HFFc6 (cell line): ENCODE data around the gene PFKFB1. TPM values are rescaled to one million over a fixed set of nuclear protein-coding genes. Genes with fewer than 3 reads are reported as not detected.
A peak's percentile ranks its signal among the peaks of the same experiment; 100 is the strongest.

ENCODE experiments used
- DNase-seq: peaks from one replicate; pipeline ENCODE4 v3.0.0-alpha.2; 2018
- H3K27ac Mint-ChIP-seq: 2 replicates; pipeline ENCODE4 v1.8.0; 2020; ENCODE audit warnings: mild to moderate bottlenecking, mixed read lengths
- H3K27me3 Mint-ChIP-seq: 2 replicates; pipeline ENCODE4 v1.8.0; 2021; ENCODE audit warnings: mild to moderate bottlenecking, moderate library complexity, mixed read lengths; ENCODE audit not compliant: insufficient read depth
- H3K36me3 Mint-ChIP-seq: 2 replicates; pipeline ENCODE4 v1.8.0; 2021; ENCODE audit warnings: low read depth, mixed read lengths
- H3K4me1 Mint-ChIP-seq: 2 replicates; pipeline ENCODE4 v1.8.0; 2020; ENCODE audit warnings: low read depth, mixed read lengths
- H3K4me3 Mint-ChIP-seq: 2 replicates; pipeline ENCODE4 v1.8.0; 2020; ENCODE audit warnings: mild to moderate bottlenecking, moderate library complexity, mixed read lengths
- H3K9me3 Mint-ChIP-seq: 2 replicates; pipeline ENCODE4 v1.8.0; 2020; ENCODE audit warnings: mild to moderate bottlenecking, mixed read lengths
- CTCF ChIP-seq: fragments of 200-600 bp; sonication (generic); IDR thresholded peaks from 2 replicates; pipeline ENCODE4 v1.5.0; 2021; ENCODE audit warnings: antibody characterized with exemption, mild to moderate bottlenecking
- total RNA-seq, 6 experiments: library from RNA; stranded (reverse); fragmentation: NEBNext Ultra II Directional; extraction: Animal tissue kit (Norgen Biotek cat#: 25700); gene quantifications; 2 replicates in 1 of 6; 3 replicates in 5 of 6; pipeline ENCODE4 v1.2.3, GENCODE V29; 2021

PFKFB1 gene
- total RNA-seq, 6 experiments from 2014 or later = not detected

GRCh38 chrX:54921427-54922021 lies 72.5 kb downstream of the PFKFB1 start:
- TF ChIP-seq CTCF = no peak
- Mint-ChIP-seq H3K4me3 (peak overlapping the region; percentile 95), H3K4me1 (peaks cover 6% of the 10 kb centered on the region), H3K36me3 (peaks cover 8% of the 10 kb centered on the region; the same call in 1 of the 2 replicates), H3K27ac (peak overlapping the region; percentile 71; the same call in 1 of the 2 replicates), H3K9me3 (no peaks in the 10 kb centered on the region), H3K27me3 (peaks cover 3% of the 10 kb centered on the region)
- DNase-seq = peak; percentile 56

GRCh38 chrX:54920610-54921426 lies 73.2 kb downstream of the PFKFB1 start, which contains the start of gene TRO:
TRO (plus strand) TSS chrX:54920824; CDS start chrX:54922247, 1,423 bp downstream.
- Mint-ChIP-seq H3K27me3 (peaks cover 3% of the 10 kb centered on the region), H3K9me3 (no peaks in the 10 kb centered on the region), H3K4me1 (peaks cover 6% of the 10 kb centered on the region), H3K27ac (peak within 1 kb of the TSS; percentile 71), H3K4me3 (peak within 1 kb of the TSS; percentile 95), H3K36me3 (peaks cover 8% of the 10 kb centered on the region; the same call in 1 of the 2 replicates)
- no peak for DNase-seq
- TF ChIP-seq CTCF = peak; percentile 22; the same call in 1 of the 2 replicates

GRCh38 chrX:54909941-54910340 lies 84.0 kb downstream of the PFKFB1 start:
- Mint-ChIP-seq H3K4me1 (no peaks in the 10 kb centered on the region), H3K36me3 (no peaks in the 10 kb centered on the region), H3K27me3 (0 out of 2 replicates have a peak, but pooled peaks cover 2% of the 10 kb centered on the region), H3K4me3 (no peak overlapping the region), H3K27ac (no peak overlapping the region), H3K9me3 (peaks cover 5% of the 10 kb centered on the region)
- TF ChIP-seq CTCF = no peak
- DNase-seq = no peak

GRCh38 chrX:54894159-54894558 lies 99.8 kb downstream of the PFKFB1 start:
- H3K27me3 Mint-ChIP-seq = peaks cover 2% of the 10 kb centered on the region; the same call in 1 of the 2 replicates
- TF ChIP-seq CTCF = no peak

GRCh38 chrX:54891573-54891972 lies 102.4 kb downstream of the PFKFB1 start:
- Mint-ChIP-seq H3K4me1 (no peaks in the 10 kb centered on the region), H3K4me3 (no peak overlapping the region)

More at GRCh38 chrX:54894159-54894558, 99.8 kb downstream of the PFKFB1 start:
- Mint-ChIP-seq H3K4me3 (no peak overlapping the region), H3K4me1 (no peaks in the 10 kb centered on the region), H3K36me3 (no peaks in the 10 kb centered on the region), H3K27ac (no peak overlapping the region), H3K9me3 (no peaks in the 10 kb centered on the region)
- no peak for DNase-seq

More at GRCh38 chrX:54891573-54891972, 102.4 kb downstream of the PFKFB1 start:
- H3K36me3 Mint-ChIP-seq = no peaks in the 10 kb centered on the region
- H3K9me3 Mint-ChIP-seq = no peaks in the 10 kb centered on the region
- H3K27me3 Mint-ChIP-seq = peaks cover 2% of the 10 kb centered on the region
- H3K27ac Mint-ChIP-seq = no peak overlapping the region
- TF ChIP-seq CTCF = peak; percentile 70
- peak; percentile 18 for DNase-seq
